Activated CD8-positive, alpha-beta T cell treated with anti-CD3 and anti-CD28 coated beads for 36 hours (primary cell): ENCODE results near the gene MOB3B. TPM values are rescaled to one million over a fixed set of nuclear protein-coding genes. Genes with fewer than 3 reads are reported as not detected.

Experiments used
- ATAC-seq: fragments of 200-7000 bp; cut with Tn5 transposase; one replicate; pipeline ENCODE4 v1.10.0; 2021; ENCODE audit warnings: mild to moderate bottlenecking, moderate library complexity
- CTCF ChIA-PET: fragments of 350-600 bp; sonication (Branson Sonifier 250); formaldehyde crosslinking; loops from one replicate; lab custom pipeline; 2021; ENCODE audit warnings: antibody characterized with exemption; lab: Charles Lee
- POLR2A ChIA-PET: fragments of 350-600 bp; sonication (Branson Sonifier 250); formaldehyde crosslinking; loops from one replicate; lab custom pipeline; 2021; ENCODE audit warnings: antibody characterized with exemption; lab: Charles Lee
- DNase-seq: peaks from one replicate; pipeline ENCODE4 v3.0.0-alpha.2; 2020
- H3K27ac Mint-ChIP-seq: one replicate; pipeline ENCODE4 v1.8.0; 2021; ENCODE audit warnings: mild to moderate bottlenecking, mixed read lengths
- H3K27me3 Mint-ChIP-seq: one replicate; pipeline ENCODE4 v1.8.0; 2021; ENCODE audit warnings: mixed read lengths
- H3K36me3 Mint-ChIP-seq: one replicate; pipeline ENCODE4 v1.8.0; 2021; ENCODE audit warnings: low read depth, mixed read lengths
- H3K4me1 Mint-ChIP-seq: one replicate; pipeline ENCODE4 v1.8.0; 2021; ENCODE audit warnings: low read depth, mixed read lengths
- H3K4me3 Mint-ChIP-seq: one replicate; pipeline ENCODE4 v1.8.0; 2021; ENCODE audit warnings: mild to moderate bottlenecking, moderate library complexity, mixed read lengths
- H3K9me3 Mint-ChIP-seq: one replicate; pipeline ENCODE4 v1.8.0; 2021; ENCODE audit warnings: mixed read lengths
- intact Hi-C: fragments of 100-400 bp; cut with micrococcal nuclease; formaldehyde crosslinking; loops from one replicate; pipeline ENCODE4 v1.10.0; 2022
- total RNA-seq, 2 experiments: library from RNA; stranded (reverse); gene quantifications; one replicate each; pipeline ENCODE4 v1.2.3, GENCODE V29; 2021
- TF ChIP-seq, protein P1 (sequence below): fragments of 200-600 bp; IDR thresholded peaks from one replicate; pipeline ENCODE4 v1.8.0; 2022; ENCODE audit warnings: antibody characterized with exemption, mild to moderate bottlenecking

Gene MOB3B
- total RNA-seq, 2 experiments from 2014 or later = 0.47 to 0.67 TPM

DNA sequence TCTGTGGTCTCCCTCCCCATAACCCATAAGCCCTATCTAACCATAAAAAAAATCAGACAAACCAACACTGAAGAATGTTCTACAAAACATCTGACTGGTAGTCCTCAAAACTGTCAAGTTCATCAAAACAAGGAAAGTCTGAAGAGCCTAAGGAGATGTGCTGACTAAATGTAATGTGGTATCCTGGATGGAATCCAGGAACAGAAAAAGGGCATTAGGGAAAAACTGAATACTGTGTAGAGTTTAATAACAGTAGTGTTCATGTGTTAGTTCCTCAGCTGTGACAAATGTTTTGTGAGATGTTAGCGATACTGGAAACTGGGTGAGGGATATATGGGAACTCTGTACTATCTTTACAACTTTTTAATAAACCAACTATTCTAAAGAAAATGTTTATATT, 157.0 kb downstream of the MOB3B start:
- Mint-ChIP-seq H3K36me3 (no peaks in the 10 kb centered on the region), H3K4me1 (peaks cover 6% of the 10 kb centered on the region), H3K27ac (no peak overlapping the region), H3K4me3 (no peak overlapping the region), H3K9me3 (no peaks in the 10 kb centered on the region), H3K27me3 (peaks cover 6% of the 10 kb centered on the region)
- DNase-seq (no peak), ATAC-seq (no peak)
- POLR2A ChIA-PET = no interaction called here
- intact Hi-C loops = no loop called here
- CTCF ChIA-PET = no interaction called here
- TF ChIP-seq, protein P1, sequence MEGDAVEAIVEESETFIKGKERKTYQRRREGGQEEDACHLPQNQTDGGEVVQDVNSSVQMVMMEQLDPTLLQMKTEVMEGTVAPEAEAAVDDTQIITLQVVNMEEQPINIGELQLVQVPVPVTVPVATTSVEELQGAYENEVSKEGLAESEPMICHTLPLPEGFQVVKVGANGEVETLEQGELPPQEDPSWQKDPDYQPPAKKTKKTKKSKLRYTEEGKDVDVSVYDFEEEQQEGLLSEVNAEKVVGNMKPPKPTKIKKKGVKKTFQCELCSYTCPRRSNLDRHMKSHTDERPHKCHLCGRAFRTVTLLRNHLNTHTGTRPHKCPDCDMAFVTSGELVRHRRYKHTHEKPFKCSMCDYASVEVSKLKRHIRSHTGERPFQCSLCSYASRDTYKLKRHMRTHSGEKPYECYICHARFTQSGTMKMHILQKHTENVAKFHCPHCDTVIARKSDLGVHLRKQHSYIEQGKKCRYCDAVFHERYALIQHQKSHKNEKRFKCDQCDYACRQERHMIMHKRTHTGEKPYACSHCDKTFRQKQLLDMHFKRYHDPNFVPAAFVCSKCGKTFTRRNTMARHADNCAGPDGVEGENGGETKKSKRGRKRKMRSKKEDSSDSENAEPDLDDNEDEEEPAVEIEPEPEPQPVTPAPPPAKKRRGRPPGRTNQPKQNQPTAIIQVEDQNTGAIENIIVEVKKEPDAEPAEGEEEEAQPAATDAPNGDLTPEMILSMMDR = no peak

DNA sequence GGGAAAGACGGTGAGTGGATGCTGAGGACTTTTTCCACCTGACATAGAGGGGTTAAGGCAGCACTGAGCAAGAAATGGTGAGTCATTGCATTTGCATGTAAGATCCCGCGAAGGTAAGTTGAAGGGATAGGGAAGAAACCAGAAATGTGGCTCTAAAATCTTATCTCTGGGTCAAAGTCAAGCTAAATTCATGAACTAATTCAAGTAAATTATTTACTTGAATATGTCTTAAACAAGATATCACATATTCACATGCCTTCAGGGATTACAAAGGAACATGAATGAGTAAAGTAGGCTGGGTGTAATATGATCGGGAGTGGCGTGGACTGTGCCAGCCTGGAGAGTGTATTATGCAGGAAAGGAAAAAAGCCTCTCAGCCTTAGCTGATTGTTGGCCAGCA, 158.2 kb downstream of the MOB3B start:
- intact Hi-C loops = no loop called here
- Mint-ChIP-seq H3K27me3 (peaks cover 6% of the 10 kb centered on the region), H3K36me3 (no peaks in the 10 kb centered on the region), H3K27ac (no peak overlapping the region), H3K9me3 (no peaks in the 10 kb centered on the region), H3K4me1 (peaks cover 18% of the 10 kb centered on the region), H3K4me3 (no peak overlapping the region)
- ChIA-PET POLR2A (no interaction called here), CTCF (no interaction called here)
- TF ChIP-seq, protein P1 = no peak
- no peak for ATAC-seq
- DNase-seq = no peak

DNA sequence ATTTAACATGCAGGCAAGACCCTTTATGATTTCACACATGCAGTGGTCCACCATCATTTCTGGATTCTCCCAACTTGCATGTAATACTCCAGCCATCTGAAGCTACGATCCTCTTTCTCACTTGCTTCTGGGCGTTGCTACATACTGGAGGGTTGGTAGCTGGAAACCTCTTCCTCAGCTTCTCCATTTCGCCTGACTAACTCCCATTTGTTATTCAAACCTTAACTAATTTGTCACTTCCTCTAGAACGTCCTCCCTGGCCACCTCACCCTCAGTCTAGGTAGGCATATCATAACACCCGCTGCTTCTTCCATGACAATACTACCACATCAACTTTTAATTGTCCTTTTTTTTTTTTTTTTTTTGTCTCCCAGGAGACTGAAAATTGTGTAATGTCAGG, 160.0 kb downstream of the MOB3B start:
- no peak for DNase-seq
- POLR2A ChIA-PET = no interaction called here
- Mint-ChIP-seq H3K4me1 (peaks cover 28% of the 10 kb centered on the region), H3K27me3 (peaks cover 6% of the 10 kb centered on the region), H3K4me3 (no peak overlapping the region), H3K36me3 (no peaks in the 10 kb centered on the region), H3K27ac (no peak overlapping the region), H3K9me3 (no peaks in the 10 kb centered on the region)
- ATAC-seq = no peak
- intact Hi-C loops = no loop called here
- CTCF ChIA-PET = no interaction called here
- TF ChIP-seq, protein P1 = no peak

DNA sequence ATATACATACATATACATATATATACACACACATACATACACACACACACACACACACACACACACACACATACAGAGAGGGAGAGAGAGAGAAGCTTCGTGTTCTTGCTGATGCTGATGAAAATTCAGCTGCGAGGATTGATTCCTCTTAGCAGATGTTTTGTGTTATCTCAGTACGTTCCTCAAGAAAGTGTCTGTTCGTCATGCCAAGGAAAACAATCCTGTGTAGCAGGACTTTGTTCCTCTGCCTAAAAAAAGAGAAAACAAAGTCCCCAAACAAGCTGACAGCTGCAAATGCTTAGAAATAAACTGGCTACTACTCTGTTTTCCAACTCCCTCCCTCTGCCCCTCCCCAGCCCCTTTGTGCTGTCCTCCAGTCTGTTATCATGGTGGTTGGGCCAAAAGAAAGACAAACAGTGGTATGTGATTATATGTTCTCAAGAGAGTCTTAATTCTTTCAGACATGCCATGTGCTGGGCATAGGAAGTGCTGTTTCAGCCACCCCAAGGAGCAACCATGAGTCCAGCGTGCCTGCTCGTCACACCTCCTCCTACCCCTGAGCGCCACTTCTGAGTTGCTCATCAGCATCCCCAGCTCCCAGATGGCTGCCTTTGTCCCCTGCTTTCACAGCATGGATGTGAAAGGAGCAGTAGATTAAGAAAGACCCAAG, 161.2 kb downstream of the MOB3B start:
- Mint-ChIP-seq H3K27ac (no peak overlapping the region), H3K9me3 (no peaks in the 10 kb centered on the region), H3K4me3 (no peak overlapping the region), H3K27me3 (peaks cover 8% of the 10 kb centered on the region), H3K4me1 (peaks cover 28% of the 10 kb centered on the region), H3K36me3 (no peaks in the 10 kb centered on the region)
- intact Hi-C loops = no loop called here
- ChIA-PET CTCF (interaction anchor here (1.5 kb wide), 1 partner anchor 11 kb away, joined by 4 read pairs; no protein-coding TSS in a partner anchor), POLR2A (no interaction called here)
- no peak for ATAC-seq
- DNase-seq = no peak
- TF ChIP-seq, protein P1 = no peak

DNA sequence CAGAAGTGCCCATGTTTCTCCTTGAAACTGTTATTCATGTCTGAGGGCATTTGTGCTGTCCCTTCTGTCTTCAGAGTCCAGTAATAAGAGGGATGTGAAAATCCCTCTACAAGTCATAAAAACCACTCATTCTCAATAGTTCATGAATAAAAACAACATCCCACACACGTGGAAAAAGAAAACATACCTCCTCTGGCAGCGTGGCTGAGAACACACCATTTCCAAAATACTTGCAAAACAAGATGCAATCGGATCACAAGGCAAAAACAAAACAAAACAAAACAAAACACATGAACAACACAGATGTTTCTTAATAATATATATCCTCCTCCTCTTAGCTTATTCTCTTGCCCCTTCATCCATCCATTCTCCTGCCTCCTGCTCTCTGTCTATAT, 161.7 kb downstream of the MOB3B start:
- intact Hi-C loops = no loop called here
- Mint-ChIP-seq H3K4me3 (no peak overlapping the region), H3K4me1 (peaks cover 28% of the 10 kb centered on the region)

More for the DNA sequence above, 161.7 kb downstream of the MOB3B start:
- no peaks in the 10 kb centered on the region for H3K36me3 Mint-ChIP-seq
- TF ChIP-seq, protein P1 = no peak
- ChIA-PET CTCF (interaction anchor here (1.2 to 1.5 kb wide), 2 partner anchors 10 to 161 kb away, joined by 4 read pairs; partner anchors contain the start of gene MOB3B), POLR2A (no interaction called here)
- H3K27me3 Mint-ChIP-seq = peaks cover 8% of the 10 kb centered on the region
- DNase-seq (no peak), ATAC-seq (no peak)
- no peak overlapping the region for H3K27ac Mint-ChIP-seq
- no peaks in the 10 kb centered on the region for H3K9me3 Mint-ChIP-seq
